HepG2 (cell line): ENCODE results near the gene TGIF1. TPM values are rescaled to one million over a fixed set of nuclear protein-coding genes. Genes with fewer than 3 reads are reported as not detected.

Experiments used
- BRD4 ChIP-seq: sonication (generic); formaldehyde crosslinking; IDR thresholded peaks from 2 replicates; pipeline ENCODE4 v1.4.0; 2020; ENCODE audit warnings: missing genetic modification reagents
- GABPA ChIP-seq, 2 experiments: IDR thresholded peaks; 2 replicates each; pipeline ENCODE4 v1.6.1; 2011 to 2016; ENCODE audit warnings: low read depth in 2 of 2, low read length in 1 of 2, missing biosample characterization in 1 of 2, missing genetic modification characterization in 1 of 2
- HES4 ChIP-seq: sonication (generic); formaldehyde crosslinking; IDR thresholded peaks from 2 replicates; pipeline ENCODE4 v1.9.0; 2021; ENCODE audit warnings: mild to moderate bottlenecking, missing genetic modification reagents, borderline replicate concordance
- HNRNPK ChIP-seq: fragments of 200-400 bp; formaldehyde crosslinking; IDR thresholded peaks from 2 replicates; pipeline ENCODE4 v1.6.1; 2018; ENCODE audit warnings: low read length, low read depth, moderate library complexity, mild to moderate bottlenecking; ENCODE audit not compliant: poor library complexity, severe bottlenecking
- NR0B2 ChIP-seq: sonication (generic); formaldehyde crosslinking; IDR thresholded peaks from 2 replicates; pipeline ENCODE4 v1.4.0; 2020; ENCODE audit warnings: mild to moderate bottlenecking, missing genetic modification reagents
- ONECUT2 ChIP-seq: sonication (generic); formaldehyde crosslinking; IDR thresholded peaks from 2 replicates; pipeline ENCODE4 v1.4.0; 2020; ENCODE audit warnings: missing genetic modification reagents
- SRF ChIP-seq: IDR thresholded peaks from 2 replicates; pipeline ENCODE4 v1.6.1; 2011; ENCODE audit warnings: mild to moderate bottlenecking, low read depth, low read length, moderate library complexity
- U2AF2 ChIP-seq: fragments of 200-400 bp; formaldehyde crosslinking; IDR thresholded peaks from 2 replicates; pipeline ENCODE4 v1.6.1; 2017; ENCODE audit warnings: low read depth, mild to moderate bottlenecking, low read length
- ZKSCAN1 ChIP-seq: fragments of 150-350 bp; IDR thresholded peaks from 2 replicates; pipeline ENCODE4 v1.6.1; 2014; ENCODE audit warnings: low read length
- ZNF317 ChIP-seq: sonication (generic); formaldehyde crosslinking; IDR thresholded peaks from 2 replicates; pipeline ENCODE4 v1.5.0; 2020; ENCODE audit warnings: mild to moderate bottlenecking, missing genetic modification reagents
- ZNF354B ChIP-seq: sonication (generic); formaldehyde crosslinking; IDR thresholded peaks from 2 replicates; pipeline ENCODE4 v1.8.0; 2022; ENCODE audit warnings: mild to moderate bottlenecking, missing genetic modification reagents
- ZNF441 ChIP-seq: sonication (generic); formaldehyde crosslinking; IDR thresholded peaks from 2 replicates; pipeline ENCODE4 v1.7.0; 2021; ENCODE audit warnings: missing genetic modification reagents, borderline replicate concordance
- ZNF510 ChIP-seq: sonication (generic); formaldehyde crosslinking; IDR thresholded peaks from 2 replicates; pipeline ENCODE4 v1.4.0; 2020; ENCODE audit warnings: low read depth, mild to moderate bottlenecking, missing genetic modification reagents
- ZNF703 ChIP-seq: sonication (generic); formaldehyde crosslinking; IDR thresholded peaks from 2 replicates; pipeline ENCODE4 v1.5.1; 2020; ENCODE audit warnings: missing genetic modification reagents, mild to moderate bottlenecking, moderate library complexity, borderline replicate concordance
- polyA plus RNA-seq, 8 experiments: library from polyadenylated mRNA; depleted of rRNA in 3 of 8; stranded (reverse) in 7 of 8; unstranded in 1 of 8; fragments of >200 nt; fragmentation: Illumina TruSeq in 4 of 8; extraction: Trizol in 4 of 8; gene quantifications; 2 replicates each; pipeline versions ENCODE4 v1.2.1 to v1.2.3, GENCODE V29; 2011 to 2016; ENCODE audit warnings: low read depth in 4 of 8, missing spikeins in 1 of 8, mixed read lengths in 1 of 8; ENCODE audit not compliant: insufficient read depth in 1 of 8
- total RNA-seq, 5 experiments: library from RNA; depleted of rRNA; stranded (reverse); fragments of >200 nt; fragmentation: Illumina TruSeq; extraction: Trizol; gene quantifications; 2 replicates each; pipeline ENCODE4 v1.2.3, GENCODE V29; 2016; ENCODE audit warnings: low read depth in 1 of 5
- TF ChIP-seq, protein P1 (sequence below): sonication (generic); formaldehyde crosslinking; IDR thresholded peaks from 2 replicates; pipeline ENCODE4 v1.5.0; 2020; ENCODE audit warnings: mild to moderate bottlenecking, missing genetic modification reagents, borderline replicate concordance
- TF ChIP-seq, protein P2 (sequence below): sonication (generic); formaldehyde crosslinking; IDR thresholded peaks from 2 replicates; pipeline ENCODE4 v1.4.0; 2020; ENCODE audit warnings: missing genetic modification reagents, borderline replicate concordance
- TF ChIP-seq, protein P3 (sequence below): sonication (generic); formaldehyde crosslinking; IDR thresholded peaks from 2 replicates; pipeline ENCODE4 v1.8.0; 2022; ENCODE audit warnings: mild to moderate bottlenecking, missing genetic modification reagents, moderate library complexity

The TGIF1 gene
- total and polyA plus RNA-seq, 2 of the 13 experiments (the other 11 are each of a cell fraction or from before 2014, with no cell fraction given), result 50.0 to 76.1 TPM

- TF ChIP-seq, protein P1, sequence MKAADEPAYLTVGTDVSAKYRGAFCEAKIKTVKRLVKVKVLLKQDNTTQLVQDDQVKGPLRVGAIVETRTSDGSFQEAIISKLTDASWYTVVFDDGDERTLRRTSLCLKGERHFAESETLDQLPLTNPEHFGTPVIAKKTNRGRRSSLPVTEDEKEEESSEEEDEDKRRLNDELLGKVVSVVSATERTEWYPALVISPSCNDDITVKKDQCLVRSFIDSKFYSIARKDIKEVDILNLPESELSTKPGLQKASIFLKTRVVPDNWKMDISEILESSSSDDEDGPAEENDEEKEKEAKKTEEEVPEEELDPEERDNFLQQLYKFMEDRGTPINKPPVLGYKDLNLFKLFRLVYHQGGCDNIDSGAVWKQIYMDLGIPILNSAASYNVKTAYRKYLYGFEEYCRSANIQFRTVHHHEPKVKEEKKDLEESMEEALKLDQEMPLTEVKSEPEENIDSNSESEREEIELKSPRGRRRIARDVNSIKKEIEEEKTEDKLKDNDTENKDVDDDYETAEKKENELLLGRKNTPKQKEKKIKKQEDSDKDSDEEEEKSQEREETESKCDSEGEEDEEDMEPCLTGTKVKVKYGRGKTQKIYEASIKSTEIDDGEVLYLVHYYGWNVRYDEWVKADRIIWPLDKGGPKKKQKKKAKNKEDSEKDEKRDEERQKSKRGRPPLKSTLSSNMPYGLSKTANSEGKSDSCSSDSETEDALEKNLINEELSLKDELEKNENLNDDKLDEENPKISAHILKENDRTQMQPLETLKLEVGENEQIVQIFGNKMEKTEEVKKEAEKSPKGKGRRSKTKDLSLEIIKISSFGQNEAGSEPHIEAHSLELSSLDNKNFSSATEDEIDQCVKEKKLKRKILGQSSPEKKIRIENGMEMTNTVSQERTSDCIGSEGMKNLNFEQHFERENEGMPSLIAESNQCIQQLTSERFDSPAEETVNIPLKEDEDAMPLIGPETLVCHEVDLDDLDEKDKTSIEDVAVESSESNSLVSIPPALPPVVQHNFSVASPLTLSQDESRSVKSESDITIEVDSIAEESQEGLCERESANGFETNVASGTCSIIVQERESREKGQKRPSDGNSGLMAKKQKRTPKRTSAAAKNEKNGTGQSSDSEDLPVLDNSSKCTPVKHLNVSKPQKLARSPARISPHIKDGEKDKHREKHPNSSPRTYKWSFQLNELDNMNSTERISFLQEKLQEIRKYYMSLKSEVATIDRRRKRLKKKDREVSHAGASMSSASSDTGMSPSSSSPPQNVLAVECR (CRISPR knock-in tag), result peak; percentile 43; the same call in 1 of the 2 replicates
- TF ChIP-seq HES4 (CRISPR knock-in tag), result no peak
- TF ChIP-seq ZNF354B (CRISPR knock-in tag), result no peak
- TF ChIP-seq ZNF317 (CRISPR knock-in tag), result 0 out of 2 replicates have a peak, but pooled peaks have one; percentile 22
- TF ChIP-seq ZNF510, result no peak
- TF ChIP-seq NR0B2 (CRISPR knock-in tag), result no peak
- no peak for TF ChIP-seq ZNF441 (CRISPR knock-in tag)
- no peak for TF ChIP-seq GABPA (IDR thresholded peaks at IDR 0.05; ENCODE audit: low read depth, low read length)
- peak; percentile 54 for TF ChIP-seq GABPA (CRISPR knock-in tag; IDR thresholded peaks at IDR 0.05; ENCODE audit: low read depth)
- no peak for TF ChIP-seq ZNF703 (CRISPR knock-in tag)
- TF ChIP-seq ZKSCAN1, result no peak
- no peak for TF ChIP-seq BRD4 (CRISPR knock-in tag)
- no peak for TF ChIP-seq HNRNPK
- TF ChIP-seq ONECUT2 (CRISPR knock-in tag), result no peak
- TF ChIP-seq SRF, result no peak
- TF ChIP-seq U2AF2, result no peak
- TF ChIP-seq, protein P2, sequence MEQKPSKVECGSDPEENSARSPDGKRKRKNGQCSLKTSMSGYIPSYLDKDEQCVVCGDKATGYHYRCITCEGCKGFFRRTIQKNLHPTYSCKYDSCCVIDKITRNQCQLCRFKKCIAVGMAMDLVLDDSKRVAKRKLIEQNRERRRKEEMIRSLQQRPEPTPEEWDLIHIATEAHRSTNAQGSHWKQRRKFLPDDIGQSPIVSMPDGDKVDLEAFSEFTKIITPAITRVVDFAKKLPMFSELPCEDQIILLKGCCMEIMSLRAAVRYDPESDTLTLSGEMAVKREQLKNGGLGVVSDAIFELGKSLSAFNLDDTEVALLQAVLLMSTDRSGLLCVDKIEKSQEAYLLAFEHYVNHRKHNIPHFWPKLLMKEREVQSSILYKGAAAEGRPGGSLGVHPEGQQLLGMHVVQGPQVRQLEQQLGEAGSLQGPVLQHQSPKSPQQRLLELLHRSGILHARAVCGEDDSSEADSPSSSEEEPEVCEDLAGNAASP (CRISPR knock-in tag), result no peak
- TF ChIP-seq, protein P3, sequence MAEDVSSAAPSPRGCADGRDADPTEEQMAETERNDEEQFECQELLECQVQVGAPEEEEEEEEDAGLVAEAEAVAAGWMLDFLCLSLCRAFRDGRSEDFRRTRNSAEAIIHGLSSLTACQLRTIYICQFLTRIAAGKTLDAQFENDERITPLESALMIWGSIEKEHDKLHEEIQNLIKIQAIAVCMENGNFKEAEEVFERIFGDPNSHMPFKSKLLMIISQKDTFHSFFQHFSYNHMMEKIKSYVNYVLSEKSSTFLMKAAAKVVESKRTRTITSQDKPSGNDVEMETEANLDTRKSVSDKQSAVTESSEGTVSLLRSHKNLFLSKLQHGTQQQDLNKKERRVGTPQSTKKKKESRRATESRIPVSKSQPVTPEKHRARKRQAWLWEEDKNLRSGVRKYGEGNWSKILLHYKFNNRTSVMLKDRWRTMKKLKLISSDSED (CRISPR knock-in tag), result no peak
Observed at GRCh38 chr18:3453540-3454364, 3.8 kb downstream of the TGIF1 start (continued).
